GM12878 (cell line): ENCODE measurements around the gene RAE1. TPM values are rescaled to one million over a fixed set of nuclear protein-coding genes. Genes with fewer than 3 reads are reported as not detected.

ENCODE experiments used
- BCL11A ChIP-seq: IDR thresholded peaks from 2 replicates; pipeline ENCODE4 v1.6.1; 2011; ENCODE audit warnings: low read depth, low read length
- EED ChIP-seq: sonication (generic); IDR thresholded peaks from 2 replicates; pipeline ENCODE4 v1.6.1; 2016; ENCODE audit warnings: antibody characterized with exemption, low read depth
- POLR2A ChIP-seq: IDR thresholded peaks from 2 replicates; pipeline ENCODE4 v1.6.1; 2011; ENCODE audit warnings: low read depth, mild to moderate bottlenecking, low read length
- RAD21 ChIP-seq: IDR thresholded peaks from 2 replicates; pipeline ENCODE4 v1.6.1; 2011; ENCODE audit warnings: mild to moderate bottlenecking, low read depth, low read length, moderate library complexity; ENCODE audit not compliant: insufficient read depth
- SMAD1 ChIP-seq: fragments of 450-650 bp; IDR thresholded peaks from 2 replicates; pipeline ENCODE4 v1.6.1; 2018; ENCODE audit warnings: mild to moderate bottlenecking, low read depth; ENCODE audit not compliant: partially characterized antibody
- SMC3 ChIP-seq: IDR thresholded peaks from 2 replicates; pipeline ENCODE4 v1.6.1; 2011; ENCODE audit warnings: low read length, improper control_type of control experiment, borderline replicate concordance
- TBL1XR1 ChIP-seq: IDR thresholded peaks from 2 replicates; pipeline ENCODE4 v1.6.1; 2012; ENCODE audit warnings: low read depth, low read length, improper control_type of control experiment
- polyA plus RNA-seq, 11 experiments: library from polyadenylated mRNA; depleted of rRNA in 4 of 11; unstranded in 6 of 11; stranded (reverse) in 5 of 11; fragments of >200 nt; fragmentation: Nextera tagmentation in 4 of 11; fragmentation: Illumina TruSeq in 1 of 11; extraction: Ambion mirVana in 4 of 11; extraction: Trizol in 1 of 11; gene quantifications; 1 replicate in 1 of 11; 2 replicates in 10 of 11; pipeline versions ENCODE4 v1.2.1 to v1.2.3, GENCODE V29; 2011 to 2016; ENCODE audit warnings: inconsistent platforms in 2 of 11, missing spikeins in 2 of 11, low read depth in 1 of 11
- total RNA-seq, 4 experiments: library from RNA; depleted of rRNA in 3 of 4; stranded (reverse); fragments of >200 nt in 3 of 4; fragmentation: Illumina TruSeq in 1 of 4; extraction: Trizol in 1 of 4; gene quantifications; 2 replicates each; pipeline versions ENCODE4 v1.2.1 to v1.2.3, GENCODE V29; 2013 to 2021
- TF ChIP-seq, protein P1 (sequence below), 3 experiments: IDR thresholded peaks in 2 of 3; conservative IDR thresholded peaks in 1 of 3; 2 replicates each; pipeline ENCODE4 v1.5.1; 2011; ENCODE audit warnings: low read depth in 3 of 3, low read length in 3 of 3, mild to moderate bottlenecking in 3 of 3, control low read depth in 2 of 3, moderate library complexity in 2 of 3, inconsistent platforms in 1 of 3, mixed read lengths in 1 of 3; ENCODE audit not compliant: control insufficient read depth in 2 of 3, insufficient read depth in 1 of 3; ENCODE audit errors: extremely low read depth in 1 of 3
- TF ChIP-seq, protein P2 (sequence below): fragments of 450-650 bp; IDR thresholded peaks from 2 replicates; pipeline ENCODE4 v1.6.1; 2018; ENCODE audit warnings: borderline replicate concordance, mild to moderate bottlenecking; ENCODE audit not compliant: partially characterized antibody

The RAE1 gene
- total and polyA plus RNA-seq, 10 of the 15 experiments (the other 5 are each of a cell fraction or from before 2014, with no cell fraction given): 28.7 to 107 (median 49.3) TPM

DNA sequence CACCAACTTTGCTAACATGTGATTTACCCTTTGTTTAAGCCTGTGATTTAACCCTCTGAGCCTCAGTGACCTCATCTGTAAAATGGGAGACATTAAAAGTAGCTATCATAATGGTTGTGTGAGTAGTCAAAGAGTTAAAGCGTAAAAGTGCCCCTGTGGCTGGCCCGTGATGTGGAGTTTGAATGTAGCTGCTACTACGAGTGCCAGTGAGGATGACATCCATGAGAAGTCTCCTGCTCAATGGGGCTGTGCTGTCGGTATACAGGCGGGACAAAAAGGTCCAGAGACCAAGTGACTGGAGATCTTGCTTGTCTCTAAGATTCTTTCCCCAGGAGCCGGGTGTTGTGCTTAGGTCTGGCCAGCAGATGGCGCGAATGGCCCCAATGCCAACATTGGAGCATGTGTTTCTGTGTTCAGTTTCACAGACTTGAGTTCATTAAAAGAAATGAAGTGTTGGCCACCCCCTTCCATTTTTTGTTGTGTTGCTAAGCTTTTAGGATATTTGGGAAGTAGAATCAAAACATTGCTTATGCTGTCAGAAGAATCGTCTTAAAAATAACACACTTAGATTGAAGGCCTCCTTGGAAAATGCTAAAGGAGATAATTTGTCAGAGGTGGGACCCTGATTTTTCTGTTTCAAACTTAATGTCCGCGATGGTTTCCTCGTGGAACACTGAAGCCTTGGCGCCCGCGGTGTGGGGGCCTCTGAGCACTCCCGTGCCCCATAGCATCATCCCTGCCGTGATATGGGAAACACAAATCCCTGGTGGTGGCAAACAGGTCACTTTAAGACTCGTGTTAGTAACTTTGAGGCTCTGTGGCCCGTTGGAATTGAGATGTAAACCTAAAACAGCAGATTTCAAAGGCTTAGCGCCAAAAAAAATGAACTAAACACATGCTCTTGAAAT is 30.8 kb downstream of the RAE1 start (continued):
- TF ChIP-seq, protein P1, sequence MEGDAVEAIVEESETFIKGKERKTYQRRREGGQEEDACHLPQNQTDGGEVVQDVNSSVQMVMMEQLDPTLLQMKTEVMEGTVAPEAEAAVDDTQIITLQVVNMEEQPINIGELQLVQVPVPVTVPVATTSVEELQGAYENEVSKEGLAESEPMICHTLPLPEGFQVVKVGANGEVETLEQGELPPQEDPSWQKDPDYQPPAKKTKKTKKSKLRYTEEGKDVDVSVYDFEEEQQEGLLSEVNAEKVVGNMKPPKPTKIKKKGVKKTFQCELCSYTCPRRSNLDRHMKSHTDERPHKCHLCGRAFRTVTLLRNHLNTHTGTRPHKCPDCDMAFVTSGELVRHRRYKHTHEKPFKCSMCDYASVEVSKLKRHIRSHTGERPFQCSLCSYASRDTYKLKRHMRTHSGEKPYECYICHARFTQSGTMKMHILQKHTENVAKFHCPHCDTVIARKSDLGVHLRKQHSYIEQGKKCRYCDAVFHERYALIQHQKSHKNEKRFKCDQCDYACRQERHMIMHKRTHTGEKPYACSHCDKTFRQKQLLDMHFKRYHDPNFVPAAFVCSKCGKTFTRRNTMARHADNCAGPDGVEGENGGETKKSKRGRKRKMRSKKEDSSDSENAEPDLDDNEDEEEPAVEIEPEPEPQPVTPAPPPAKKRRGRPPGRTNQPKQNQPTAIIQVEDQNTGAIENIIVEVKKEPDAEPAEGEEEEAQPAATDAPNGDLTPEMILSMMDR (IDR thresholded peaks at IDR 0.05 in 2 of 3, conservative IDR thresholded peaks at IDR 0.05 in 1 of 3; ENCODE audit: control insufficient read depth in 2 of 3, extremely low read depth in 1 of 3, insufficient read depth in 1 of 3, low read depth in 3 of 3, low read length in 3 of 3): peak; percentile 91 to 95 (median 93)
- TF ChIP-seq, protein P2, sequence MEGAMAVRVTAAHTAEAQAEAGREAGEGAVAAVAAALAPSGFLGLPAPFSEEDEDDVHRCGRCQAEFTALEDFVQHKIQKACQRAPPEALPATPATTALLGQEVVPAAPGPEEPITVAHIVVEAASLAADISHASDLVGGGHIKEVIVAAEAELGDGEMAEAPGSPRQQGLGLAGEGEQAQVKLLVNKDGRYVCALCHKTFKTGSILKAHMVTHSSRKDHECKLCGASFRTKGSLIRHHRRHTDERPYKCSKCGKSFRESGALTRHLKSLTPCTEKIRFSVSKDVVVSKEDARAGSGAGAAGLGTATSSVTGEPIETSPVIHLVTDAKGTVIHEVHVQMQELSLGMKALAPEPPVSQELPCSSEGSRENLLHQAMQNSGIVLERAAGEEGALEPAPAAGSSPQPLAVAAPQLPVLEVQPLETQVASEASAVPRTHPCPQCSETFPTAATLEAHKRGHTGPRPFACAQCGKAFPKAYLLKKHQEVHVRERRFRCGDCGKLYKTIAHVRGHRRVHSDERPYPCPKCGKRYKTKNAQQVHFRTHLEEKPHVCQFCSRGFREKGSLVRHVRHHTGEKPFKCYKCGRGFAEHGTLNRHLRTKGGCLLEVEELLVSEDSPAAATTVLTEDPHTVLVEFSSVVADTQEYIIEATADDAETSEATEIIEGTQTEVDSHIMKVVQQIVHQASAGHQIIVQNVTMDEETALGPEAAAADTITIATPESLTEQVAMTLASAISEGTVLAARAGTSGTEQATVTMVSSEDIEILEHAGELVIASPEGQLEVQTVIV: no peak
- TF ChIP-seq SMAD1 (no peak), SMC3 (peak; percentile 99), TBL1XR1 (no peak), BCL11A (no peak), RAD21 (peak; percentile 92), POLR2A (no peak), EED (no peak)
- TF ChIP-seq, all 136 proteins: peak for 10
